Effector CD8-positive, alpha-beta T cell (primary cell): Measurements from ENCODE around the gene AGER.
A peak's percentile ranks its signal among the peaks of the same experiment; 100 is the strongest.
"Not testable (repeated sequence)": the region's sequence is repeated elsewhere in the genome, so short reads cannot be mapped to it uniquely, and the experiment has no call there.

Experiments used
- DNase-seq: peaks from one replicate; lab custom pipeline; 2025; lab: John Stamatoyannopoulos, UW

The AGER gene

DNA sequence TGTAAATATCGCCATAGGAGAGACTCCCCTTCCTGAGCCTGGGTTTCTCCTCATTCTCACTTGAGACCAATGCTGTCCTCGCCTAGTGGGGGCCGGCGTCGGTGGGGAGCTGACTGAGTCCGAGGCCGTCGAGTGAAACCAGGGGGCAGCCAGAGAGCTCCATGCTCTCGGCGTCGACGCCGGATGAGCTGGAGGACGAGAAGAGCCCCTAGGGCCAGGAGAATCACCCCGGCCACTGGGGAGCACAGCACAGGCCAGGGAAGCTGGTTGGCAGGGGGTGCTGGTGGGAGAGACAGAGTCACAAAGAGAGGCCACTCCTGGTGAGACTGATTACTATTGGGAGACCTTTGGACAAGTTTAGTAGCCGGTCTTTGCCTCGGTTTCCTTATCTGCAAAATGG is 14.8 kb upstream of the AGER start:
- DNase-seq = no peak

GRCh38 chr6:32198345-32198696 is 14.3 kb upstream of the AGER start:
- no peak for DNase-seq

DNA sequence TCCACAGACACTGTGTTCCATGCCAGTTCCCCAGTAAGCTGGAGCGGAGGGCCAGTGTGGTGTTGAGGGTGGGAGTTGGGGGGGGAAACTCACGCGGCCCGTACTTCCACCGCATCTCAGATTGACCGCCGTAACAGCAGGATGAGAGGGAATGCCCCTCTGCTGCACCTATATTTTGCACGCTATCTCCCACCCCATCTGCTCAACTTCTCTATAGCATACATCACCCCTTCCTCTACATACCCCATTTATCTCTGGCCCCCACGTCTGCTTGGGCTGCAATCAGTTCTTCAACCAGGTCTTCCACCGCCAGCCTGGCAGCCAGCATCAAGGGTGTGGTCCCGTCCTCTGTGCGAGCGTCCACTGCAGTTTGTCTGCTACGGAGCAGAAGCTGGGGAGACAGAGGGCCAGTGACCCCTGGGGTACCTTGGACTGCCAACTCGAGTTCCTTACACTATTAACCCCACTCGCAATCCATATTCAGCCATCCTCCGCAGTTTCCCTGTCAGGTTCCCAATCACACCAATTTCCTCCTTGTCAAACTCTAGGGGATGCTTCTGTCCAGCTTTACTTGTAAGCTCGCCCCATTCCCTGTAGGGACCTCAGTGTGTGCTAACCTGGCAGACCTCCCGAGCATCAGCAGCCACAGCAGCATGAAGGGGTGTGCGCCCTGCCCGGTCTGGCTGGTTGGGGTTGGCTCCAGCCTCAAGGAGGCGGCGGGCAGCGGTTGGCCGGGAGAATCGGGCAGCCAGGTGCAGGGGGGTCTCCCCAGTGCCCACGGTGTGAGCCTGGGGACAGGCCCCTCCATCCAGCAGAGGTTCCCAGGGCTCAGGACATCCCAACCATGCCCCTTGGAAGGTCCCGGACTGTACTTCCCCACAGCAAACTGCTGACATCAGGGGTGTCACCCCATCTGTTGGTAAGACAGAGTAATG is 12.9 kb upstream of the AGER start:
- DNase-seq = no peak

DNA sequence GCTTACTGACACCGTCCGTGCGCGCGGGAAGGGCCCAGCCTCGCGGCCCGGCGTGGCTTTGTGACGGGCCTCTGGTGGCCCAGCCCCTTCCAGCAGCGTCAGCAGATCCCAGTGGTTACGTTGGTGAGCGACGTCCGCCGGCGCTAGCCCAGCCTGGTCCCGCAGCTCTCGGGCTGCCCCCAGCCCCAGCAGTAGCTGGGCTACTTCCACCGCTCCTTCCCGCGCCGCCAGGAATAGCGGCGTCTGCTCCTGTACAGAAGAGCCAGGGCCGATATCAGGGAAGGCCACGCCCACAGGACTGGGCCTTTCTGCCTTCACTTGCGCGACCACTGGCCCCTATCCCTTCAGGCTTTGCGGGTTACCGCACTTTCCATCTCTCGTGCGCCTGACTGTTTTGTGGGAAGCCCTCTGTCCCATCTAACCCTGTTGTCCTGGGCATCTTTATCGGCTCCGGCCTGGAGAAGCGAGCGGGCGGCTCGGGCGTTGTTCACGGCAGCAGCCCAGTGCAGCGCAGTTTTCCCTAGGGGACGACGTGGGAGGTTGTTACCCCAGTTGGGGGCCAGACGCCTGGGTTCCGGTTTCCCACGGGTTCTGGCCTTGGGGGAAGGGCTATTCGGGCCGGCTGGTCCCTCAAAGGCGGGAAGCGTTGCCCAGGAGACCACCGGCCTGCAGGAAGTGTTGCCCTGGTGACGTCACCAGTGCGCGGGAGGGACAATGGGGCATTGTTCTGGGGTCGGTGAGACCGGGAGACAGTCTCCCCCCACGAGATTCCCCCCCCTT is 12.0 kb upstream of the AGER start:
- DNase-seq = peak; percentile 57

- peak; percentile 98 for DNase-seq
These were observed 11.5 kb upstream of the AGER start for GRCh38 chr6:32195652-32195901.

DNA sequence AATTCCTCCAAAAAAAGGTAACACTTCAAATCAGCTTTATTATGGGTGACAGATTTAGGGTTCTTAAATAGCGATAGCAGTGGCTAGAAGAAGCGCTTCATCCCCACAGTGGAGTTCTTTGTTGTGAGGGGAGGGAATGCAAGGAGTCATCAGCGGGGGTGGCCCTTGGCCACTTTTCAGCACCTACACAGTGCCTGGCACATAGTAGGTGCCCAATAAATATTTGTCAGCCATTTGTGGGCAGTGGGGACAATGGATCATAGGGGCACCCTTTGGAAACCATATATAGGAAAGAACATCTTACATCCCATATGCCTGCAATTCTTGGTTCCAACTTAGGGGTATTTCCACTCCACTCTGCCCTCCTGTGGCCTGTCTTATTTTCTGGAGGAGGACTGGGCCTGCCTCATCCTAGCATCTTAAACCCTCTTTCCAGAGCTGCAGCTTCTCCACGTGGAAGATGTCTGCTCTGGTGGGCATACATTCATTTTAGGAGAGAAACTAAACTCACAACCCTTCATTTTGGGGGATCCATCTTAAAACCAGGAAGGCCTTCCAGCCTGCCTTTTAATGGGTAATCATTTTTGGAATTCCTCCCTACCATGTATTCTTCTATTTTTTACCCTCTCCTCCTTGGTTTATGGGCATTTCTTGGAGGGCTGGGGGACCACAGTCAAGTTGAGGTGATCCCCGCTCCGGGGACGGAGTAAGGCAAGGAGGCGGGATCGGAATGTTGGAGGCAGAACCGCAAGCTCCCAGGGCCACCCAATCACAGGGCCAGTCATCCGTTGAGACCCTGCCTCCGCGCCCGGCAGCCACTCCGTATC is 11.0 kb upstream of the AGER start:
- DNase-seq = no peak

- no peak for DNase-seq
These were observed 10.3 kb upstream of the AGER start for GRCh38 chr6:32194388-32194787.

DNA sequence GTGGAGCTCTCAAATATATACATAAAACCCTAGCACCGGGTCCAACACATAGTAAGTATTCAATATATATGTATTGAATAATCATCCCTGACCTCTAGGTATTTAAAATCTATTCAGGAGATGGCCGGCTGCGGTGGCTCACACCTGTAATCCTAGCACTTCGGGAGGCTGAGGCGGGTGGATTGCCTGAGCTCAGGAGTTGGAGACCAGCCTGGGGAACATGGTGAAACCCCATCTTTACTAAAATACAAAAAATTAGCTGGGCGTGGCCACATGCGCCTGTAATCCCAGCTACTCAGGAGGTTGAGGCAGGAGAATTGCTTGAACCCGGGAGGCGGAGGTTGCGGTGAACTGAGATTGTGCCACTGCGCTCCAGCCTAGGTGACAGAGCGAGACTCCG is 9.0 kb upstream of the AGER start:
- not testable (repeated sequence) for DNase-seq

- DNase-seq = peak; percentile 37
These were observed 8.6 kb upstream of the AGER start, which contains the start of gene GPSM3 for GRCh38 chr6:32192608-32193039. Gene GPSM3, minus strand, starts transcription at chr6:32192643. Its CDS starts 130 bp downstream, at chr6:32192513.

DNA sequence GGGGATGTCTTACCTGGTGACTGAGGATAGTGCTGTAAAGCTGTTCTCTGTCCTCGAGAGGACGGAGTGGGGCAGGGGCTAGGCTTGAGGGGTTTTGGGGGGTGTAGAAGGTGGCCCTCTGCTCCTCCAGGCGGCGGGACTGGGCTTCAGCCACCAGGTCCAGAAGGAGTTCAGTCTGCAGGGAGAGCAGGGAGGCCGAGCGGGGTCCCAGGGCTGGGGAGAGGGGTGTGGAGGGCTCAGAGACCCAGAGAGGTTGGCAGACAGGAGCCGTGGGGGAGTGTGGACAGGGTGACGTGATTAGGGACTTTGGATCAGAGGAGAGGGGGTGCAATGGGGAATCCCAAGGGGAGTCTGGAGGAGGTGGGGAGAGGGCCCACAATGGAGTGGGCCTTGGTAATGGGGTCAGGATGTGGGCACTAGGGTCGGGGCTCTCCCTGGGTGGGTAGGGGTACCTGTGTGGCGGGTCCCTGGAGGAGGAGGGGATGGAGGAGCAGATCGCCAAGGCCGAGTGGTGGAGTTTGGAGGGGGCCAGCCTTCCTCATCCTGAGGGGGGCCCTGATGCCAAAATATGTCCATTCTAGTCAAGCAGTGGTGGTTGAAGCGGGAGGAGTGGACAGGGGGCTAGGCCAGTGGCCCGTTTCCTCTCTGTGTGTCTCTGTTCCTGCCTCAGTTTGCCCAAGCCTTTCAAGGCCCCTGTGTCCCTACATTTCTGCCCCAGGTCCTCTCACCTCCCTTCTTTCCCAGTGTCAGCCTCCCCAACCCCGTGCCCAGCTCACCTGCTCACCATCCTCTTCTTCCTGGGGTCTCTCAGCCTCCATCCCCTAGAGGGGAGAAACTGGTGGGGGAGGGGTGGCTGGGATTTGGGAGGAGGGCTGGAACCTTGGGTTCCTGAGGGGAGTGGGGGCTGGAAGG is 7.9 kb upstream of the AGER start:
- peak; percentile 11 for DNase-seq

GRCh38 chr6:32190911-32191677 is 7.0 kb upstream of the AGER start:
- no peak for DNase-seq

GRCh38 chr6:32190054-32190851 is 6.2 kb upstream of the AGER start, which contains the start of gene PBX2:
Gene PBX2, minus strand, starts transcription at chr6:32190202. Its CDS starts 287 bp downstream, at chr6:32189915.
- DNase-seq = peak; percentile 59

- DNase-seq = no peak
These were observed 5.6 kb upstream of the AGER start for GRCh38 chr6:32189742-32190053.

DNA sequence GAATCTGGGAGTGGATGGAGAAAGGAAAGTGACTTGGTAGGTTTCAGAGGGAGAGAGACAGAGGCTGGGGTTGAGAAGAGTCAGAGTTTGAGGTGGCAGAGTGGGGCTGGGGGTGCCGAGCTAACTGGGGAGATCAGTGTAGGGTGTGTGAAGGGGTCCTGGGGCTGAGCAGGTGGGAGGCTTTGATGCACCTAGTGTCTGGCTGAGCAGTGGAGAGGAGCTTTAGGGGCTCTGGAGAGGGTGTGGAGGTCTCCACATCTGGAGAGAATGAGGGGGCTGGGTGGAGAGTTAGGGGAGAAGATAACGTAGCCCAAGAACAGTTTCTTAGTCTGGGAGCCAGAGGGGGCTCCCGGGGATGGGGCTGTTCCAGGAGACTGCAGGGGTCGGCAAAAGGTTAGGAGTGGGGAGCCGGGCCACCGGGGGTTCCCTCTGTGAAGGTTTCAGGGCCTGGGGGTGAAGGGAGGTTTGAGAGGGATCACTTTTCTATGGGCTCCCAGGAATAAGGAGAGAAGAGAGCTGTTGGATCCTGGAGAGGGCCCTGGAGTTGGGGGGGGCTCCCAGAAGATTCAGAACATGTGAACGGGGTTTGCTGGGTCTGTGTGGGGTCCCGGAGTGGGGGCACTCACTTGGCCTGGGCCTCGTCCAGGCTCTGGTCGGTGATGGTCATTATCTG is 5.2 kb upstream of the AGER start:
- DNase-seq = no peak

- DNase-seq = no peak
These were observed 4.5 kb upstream of the AGER start for GRCh38 chr6:32188381-32189068.

- DNase-seq = not testable (repeated sequence)
These were observed 3.8 kb upstream of the AGER start for GRCh38 chr6:32187725-32188380.

DNA sequence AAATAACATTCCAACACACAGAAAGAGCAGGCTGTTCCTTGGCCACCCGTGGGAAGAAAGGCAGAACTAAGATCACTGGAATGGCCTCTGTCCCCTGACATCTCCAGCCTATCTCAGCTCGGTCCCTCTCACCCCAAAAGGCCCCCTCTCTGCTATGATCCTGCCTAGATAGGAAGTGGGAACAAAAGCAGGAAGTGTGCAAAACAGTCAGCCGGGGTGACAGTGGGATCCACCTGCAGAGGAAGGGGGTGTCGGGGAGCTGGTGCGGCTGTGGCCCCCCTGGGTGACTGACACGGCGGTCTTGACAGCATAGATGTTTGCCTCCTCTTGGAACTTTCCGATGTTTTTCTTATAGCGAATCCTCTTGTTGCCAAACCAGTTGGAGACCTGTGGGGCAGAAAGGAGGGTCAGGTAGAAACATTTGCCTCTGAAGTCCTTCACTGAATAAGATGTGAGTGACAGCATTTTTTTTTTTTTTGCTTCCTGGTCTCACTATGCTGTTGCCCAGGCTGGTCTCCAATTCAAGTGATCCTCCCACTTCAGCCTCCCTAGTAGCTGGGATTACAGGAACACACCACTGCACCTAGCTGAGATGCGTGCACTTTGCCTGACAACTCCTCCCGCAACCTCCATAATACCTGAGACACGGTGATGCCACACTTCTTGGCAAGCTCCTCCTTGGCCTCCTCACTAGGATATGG is 3.1 kb upstream of the AGER start:
- no peak for DNase-seq
